Heart right ventricle (tissue), 16 donors: ENCODE results near the gene SLC35G2. TPM values are rescaled to one million over a fixed set of nuclear protein-coding genes. Genes with fewer than 3 reads are reported as not detected.

Source experiments
- ATAC-seq, 8 donors: fragments of 200-7000 bp; cut with Tn5 transposase; one replicate each; pipeline ENCODE4 v1.9.1; 2020; ENCODE audit warnings: mild to moderate bottlenecking in 8 of 8, moderate library complexity in 8 of 8, moderate number of reproducible peaks in 1 of 8
- DNase-seq, 2 donors: peaks; one replicate each; pipeline ENCODE4 v3.0.0-alpha.2; 2020
- H3K27ac ChIP-seq, 10 donors: fragments of 200-600 bp; sonication (generic) in 2 of 10; one replicate each; pipeline versions ENCODE4 v1.5.0 to v1.8.0; 2020 to 2022; ENCODE audit warnings: mild to moderate bottlenecking in 3 of 10
- H3K27me3 ChIP-seq, 7 donors: fragments of 200-600 bp; one replicate each; pipeline ENCODE4 v1.8.0; 2021 to 2022; ENCODE audit warnings: mild to moderate bottlenecking in 2 of 7
- H3K36me3 ChIP-seq, 9 donors: fragments of 200-600 bp; sonication (generic) in 1 of 9; one replicate each; pipeline versions ENCODE4 v1.5.0 to v1.8.0; 2020 to 2022; ENCODE audit warnings: mild to moderate bottlenecking in 2 of 9
- H3K4me1 ChIP-seq, 9 donors: fragments of 200-600 bp; sonication (generic) in 1 of 9; one replicate each; pipeline versions ENCODE4 v1.5.0 to v1.8.0; 2020 to 2022; ENCODE audit warnings: mild to moderate bottlenecking in 4 of 9
- H3K4me3 ChIP-seq, 10 donors: fragments of 200-600 bp; sonication (generic) in 2 of 10; one replicate each; pipeline versions ENCODE4 v1.5.0 to v1.8.0; 2020 to 2022; ENCODE audit warnings: mild to moderate bottlenecking in 7 of 10, moderate library complexity in 2 of 10
- H3K9me3 ChIP-seq, 11 donors: fragments of 200-600 bp in 10 of 11; sonication (generic) in 2 of 11; one replicate each; pipeline versions ENCODE4 v1.5.0 to v1.8.0; 2013 to 2022; ENCODE audit warnings: mild to moderate bottlenecking in 2 of 11, control low read depth in 1 of 11, moderate library complexity in 1 of 11
- CTCF ChIP-seq, 9 donors: fragments of 200-600 bp; sonication (generic) in 2 of 9; IDR thresholded peaks; one replicate each; pipeline versions ENCODE4 v1.5.0 to v1.8.0; 2021 to 2022; ENCODE audit warnings: antibody characterized with exemption in 9 of 9, mild to moderate bottlenecking in 5 of 9, moderate library complexity in 1 of 9
- WGBS, 2 donors: extraction: QIAGEN DNeasy Blood & Tissue Kit; methylation state at CpG; one replicate each; pipeline ENCODE4 v1.1.7; 2013; ENCODE audit warnings: inconsistent platforms in 1 of 2; 5-methylcytosine and 5-hydroxymethylcytosine counted together
- intact Hi-C, 10 donors: fragments of 100-400 bp; cut with DNase I; formaldehyde crosslinking; loops; one replicate each; pipeline versions ENCODE4 v1.11.1 to v1.14.2; 2022
- polyA plus RNA-seq, 2 donors: library from polyadenylated mRNA; stranded (reverse); fragments of 200-250 nt; gene quantifications; one replicate each; pipeline ENCODE4 v1.2.3, GENCODE V29; 2013
- total RNA-seq, 10 donors: library from RNA; stranded (reverse); fragmentation: NEBNext Ultra II Directional in 3 of 10; extraction: Animal tissue kit (Norgen Biotek cat#: 25700) in 3 of 10; gene quantifications; one replicate each; pipeline versions ENCODE4 v1.2.1 to v1.2.4, GENCODE V29; 2021 to 2023
- donor health status: Arrhythmogenic right ventricular cardiomyopathy.
- donor health status: ischemic (EF 13 %, LVEDD 7.1; RV severe dilation, severe dysfunction).
- donor health status: healthy with polysubstance abuse.
- donor health status: DM: no; HTN: yes; CAD: no.
- donor health status: DM: no; HTN: no; CAD: no.
- donor health status: ischemic (EF 25% LVEDD 6.9; RV normal size, moderate dysfunction).
- donor health status: ischemic (EF 25% LVEDD 5.7; RV mildly dilated, moderate dysfunction).
- donor health status: healthy.
- donor health status: DM: yes; HTN: yes; CAD: no.
- donor health status: Ischemic cardiomyopathy.
- donor health status: ischemic (EF 35%, LVEDD 5.7; RV mildly dilated, moderate dysfunction).
- donor health status: nonischemic (EF 11% LVEDD 7.7; RV severe dilation, severe dysfunction).
- donor health status: DM: yes; HTN: yes; CAD: no.
- donor health status: PGD.
- donor health status: ischemic (EF 29% LVEDD 5.4; RV normal size, mild dysfunction).
- donor health status: nonischemic (EF 23%, LVEDD 6.1; RV moderate dilation, normal function).

SLC35G2 gene
- total and polyA plus RNA-seq, 12 donors, result 1.7 to 5.6 (median 2.6) TPM

DNA sequence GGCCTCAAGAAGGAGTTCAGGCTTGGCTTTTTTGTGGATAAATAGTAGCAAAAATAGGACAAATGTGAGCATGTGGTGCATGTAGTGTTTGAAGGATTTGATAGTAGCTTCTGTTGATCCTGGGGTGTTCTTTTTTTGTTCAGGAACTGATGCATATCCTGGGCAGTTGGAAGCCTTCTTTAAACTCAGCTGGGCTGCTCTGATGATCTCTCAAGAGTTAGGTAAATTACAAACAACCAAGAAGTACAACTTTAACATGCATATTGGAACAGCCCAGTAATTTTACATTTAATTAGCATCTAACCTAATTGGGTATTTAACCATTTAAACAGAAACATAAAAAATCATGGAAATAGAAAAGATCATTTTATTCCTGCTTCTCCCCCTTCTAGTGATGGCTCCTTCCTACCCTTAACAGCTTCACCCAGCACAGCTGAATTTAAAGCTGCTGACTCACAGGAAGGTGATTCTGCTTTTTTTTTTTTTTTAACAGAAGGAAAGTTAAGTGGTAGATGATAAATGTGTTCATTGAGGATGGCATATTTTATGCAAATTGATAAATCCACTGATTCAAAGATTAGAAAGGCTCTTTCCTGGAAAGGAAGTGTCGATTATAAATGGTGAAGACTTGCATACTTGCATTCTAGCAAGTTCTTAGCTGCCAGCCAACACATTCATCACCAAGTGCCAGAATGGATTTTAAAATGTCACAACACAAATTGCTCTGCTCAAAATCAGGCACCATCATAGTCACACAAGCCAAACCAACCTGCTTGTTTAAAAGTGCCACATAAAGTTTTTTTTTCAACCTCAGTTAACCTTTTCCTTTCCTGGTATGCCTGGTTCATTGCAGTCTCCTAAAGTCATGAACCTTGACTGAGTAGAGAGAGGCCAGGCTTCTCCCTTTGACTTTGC, 20.0 kb downstream of the SLC35G2 start:
- 19 to 40% methylated on average over 1 of the region's 1 CpG for WGBS, 2 donors
- H3K36me3 ChIP-seq, result peaks cover 0 to 17% (median 0%) of the 10 kb centered on the region in 9 donors
- H3K9me3 ChIP-seq, result no peaks in the 10 kb centered on the region
- no peak for DNase-seq
- intact Hi-C loops, result no loop called here
- no peaks in the 10 kb centered on the region for H3K27me3 ChIP-seq
- peaks cover 10 to 51% (median 37%) of the 10 kb centered on the region in 9 donors for H3K4me1 ChIP-seq
- no peak overlapping the region for H3K4me3 ChIP-seq
- peak overlapping the region in 5 of 10 donors; percentile 16 to 56 (median 43) for H3K27ac ChIP-seq
- peak in 5 of 8 donors; percentile 16 to 74 (median 70) for ATAC-seq
- TF ChIP-seq CTCF (IDR thresholded peaks at IDR 0.05), result no peak

DNA sequence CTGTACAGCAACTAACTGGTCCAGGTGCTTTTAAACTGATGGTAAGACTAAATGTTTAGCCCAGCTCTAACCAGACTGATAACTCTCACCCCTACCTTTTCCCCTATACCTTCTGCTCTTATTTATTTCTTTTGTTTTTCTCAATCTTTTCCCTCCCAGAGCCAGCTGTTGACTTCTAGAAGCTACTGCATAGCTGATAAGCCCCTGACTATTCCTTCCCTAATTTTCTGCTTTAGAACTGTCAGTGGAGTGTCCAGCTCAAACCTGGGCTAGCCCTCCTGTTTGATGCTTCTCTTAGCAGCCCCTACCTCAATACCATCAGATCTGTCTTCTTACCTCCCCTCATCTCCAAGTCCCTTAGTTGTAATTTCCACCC, 20.6 kb downstream of the SLC35G2 start:
- no peak for DNase-seq
- ATAC-seq, result no peak
- Histone ChIP-seq H3K36me3 (peaks cover 0 to 22% (median 0%) of the 10 kb centered on the region in 9 donors), H3K9me3 (no peaks in the 10 kb centered on the region), H3K27me3 (no peaks in the 10 kb centered on the region), H3K4me1 (peaks cover 10 to 51% (median 37%) of the 10 kb centered on the region in 9 donors), H3K4me3 (no peak overlapping the region), H3K27ac (peak overlapping the region in 4 of 10 donors; percentile 19 to 56 (median 48))
- TF ChIP-seq CTCF (IDR thresholded peaks at IDR 0.05), result no peak
- intact Hi-C loops, result no loop called here

- Histone ChIP-seq H3K4me1 (peaks cover 10 to 44% (median 33%) of the 10 kb centered on the region in 9 donors), H3K27ac (peak overlapping the region in 2 of 10 donors; percentile 19 to 56), H3K27me3 (no peaks in the 10 kb centered on the region), H3K9me3 (no peaks in the 10 kb centered on the region), H3K4me3 (no peak overlapping the region), H3K36me3 (peaks cover 0 to 24% (median 0%) of the 10 kb centered on the region in 9 donors)
- ATAC-seq, result no peak
- intact Hi-C loops, result no loop called here
- 71 to 94% methylated on average over 2 of the region's 2 CpGs for WGBS, 2 donors
- TF ChIP-seq CTCF (IDR thresholded peaks at IDR 0.05), result no peak
- no peak for DNase-seq
Observed at GRCh38 chr3:136840252-136840651, 21.3 kb downstream of the SLC35G2 start.

GRCh38 chr3:136842294-136842693, 23.4 kb downstream of the SLC35G2 start:
- Histone ChIP-seq H3K27ac (no peak overlapping the region), H3K9me3 (no peaks in the 10 kb centered on the region), H3K4me1 (peaks cover 2 to 23% (median 20%) of the 10 kb centered on the region in 9 donors), H3K4me3 (no peak overlapping the region), H3K27me3 (no peaks in the 10 kb centered on the region), H3K36me3 (peaks cover 0 to 28% (median 0%) of the 10 kb centered on the region in 9 donors)
- DNase-seq (no peak), ATAC-seq (no peak)
- no peak for TF ChIP-seq CTCF (IDR thresholded peaks at IDR 0.05)
- intact Hi-C loops, result no loop called here
- 90 to 91% methylated on average over 1 of the region's 1 CpG for WGBS, 2 donors
